ENCODE data around the gene ATP6V0B. TPM values are rescaled to one million over a fixed set of nuclear protein-coding genes. Genes with fewer than 3 reads are reported as not detected.

ATP6V0B gene
- total and polyA plus RNA-seq, 10 of the 15 experiments (the other 5 are each of a cell fraction or from before 2014, with no cell fraction given), result 65.3 to 250 (median 144) TPM

DNA sequence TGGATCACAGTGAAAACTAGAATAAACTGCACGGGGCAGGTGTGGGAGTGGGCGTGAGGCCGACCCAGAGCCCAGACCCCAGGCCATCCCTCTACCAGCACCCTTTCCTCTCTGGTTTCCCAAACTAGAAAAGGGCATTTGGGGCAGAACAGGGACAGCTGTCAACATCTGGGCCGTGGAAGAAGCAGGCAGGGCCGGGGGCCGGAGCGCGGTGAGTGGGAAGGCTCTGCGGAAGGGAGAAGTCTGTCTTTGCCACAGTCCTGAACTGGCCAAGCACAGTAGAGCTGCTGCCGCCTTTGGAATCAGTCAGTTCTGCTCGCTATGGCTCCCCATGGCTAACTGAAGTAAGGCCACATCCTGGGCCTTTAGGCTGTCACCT, 23.2 kb downstream of the ATP6V0B start:
- RAD21 ChIA-PET (ENCODE audit: unreplicated experiment), result no interaction called here
- Histone ChIP-seq H3K4me2 (ENCODE audit: control insufficient read depth, insufficient read depth) (no peak overlapping the region), H3K9ac (ENCODE audit: control insufficient read depth, insufficient read depth, low read length) (no peak overlapping the region), H3K27me3 (replicated peaks in 1 of 2; ENCODE audit: control insufficient read depth in 2 of 2, insufficient read depth in 2 of 2, low read length in 1 of 2) (no peaks in the 10 kb centered on the region), H2AFZ (ENCODE audit: control insufficient read depth, low read depth, low read length) (no peak overlapping the region), H3K4me1 (ENCODE audit: control insufficient read depth, insufficient read depth, low read length) (peaks cover 4% of the 10 kb centered on the region; the same call in 1 of the 2 replicates), H3K9me3 (replicated peaks; ENCODE audit: control insufficient read depth, insufficient read depth, low read length) (no peaks in the 10 kb centered on the region), H3K79me2 (ENCODE audit: control insufficient read depth, insufficient read depth, low read length) (no peaks in the 10 kb centered on the region), H4K20me1 (ENCODE audit: control insufficient read depth, insufficient read depth) (no peaks in the 10 kb centered on the region), H3K4me3 (no peak overlapping the region), H3K36me3 (ENCODE audit: control insufficient read depth in 2 of 2, insufficient read depth in 2 of 2, low read length in 1 of 2) (no peaks in the 10 kb centered on the region), H3K27ac (ENCODE audit: control insufficient read depth, insufficient read depth) (no peak overlapping the region)
- in situ Hi-C loops (cut with MboI) (no loop called here), intact Hi-C loops (cut with micrococcal nuclease; ENCODE audit: unreplicated experiment) (no loop called here)
- no peak for ATAC-seq
- SMC1A ChIA-PET (ENCODE audit: uncharacterized antibody, unreplicated experiment), result no interaction called here
- POLR2A ChIA-PET, result interaction anchor here (0.7 kb wide), 1 partner anchor 47 kb away, joined by 3 read pairs; no protein-coding TSS in a partner anchor
- CTCF ChIA-PET, result no interaction called here
- DNase-seq (ENCODE audit: low read depth, low spot score), result no peak
- FAIRE-seq, result no peak
- 62% methylated on average over 11 of the region's 11 CpGs for WGBS (ENCODE audit: insufficient coverage, insufficient replicate concordance, low lambda C conversion rate, missing lambda C conversion rate)
- BruUV-seq (replicated peaks), result no TSS peak
- no peak for TF ChIP-seq POLR2AphosphoS2 (IDR thresholded peaks at IDR 0.05; ENCODE audit: low read depth, low read length)
- TF ChIP-seq, protein P1, sequence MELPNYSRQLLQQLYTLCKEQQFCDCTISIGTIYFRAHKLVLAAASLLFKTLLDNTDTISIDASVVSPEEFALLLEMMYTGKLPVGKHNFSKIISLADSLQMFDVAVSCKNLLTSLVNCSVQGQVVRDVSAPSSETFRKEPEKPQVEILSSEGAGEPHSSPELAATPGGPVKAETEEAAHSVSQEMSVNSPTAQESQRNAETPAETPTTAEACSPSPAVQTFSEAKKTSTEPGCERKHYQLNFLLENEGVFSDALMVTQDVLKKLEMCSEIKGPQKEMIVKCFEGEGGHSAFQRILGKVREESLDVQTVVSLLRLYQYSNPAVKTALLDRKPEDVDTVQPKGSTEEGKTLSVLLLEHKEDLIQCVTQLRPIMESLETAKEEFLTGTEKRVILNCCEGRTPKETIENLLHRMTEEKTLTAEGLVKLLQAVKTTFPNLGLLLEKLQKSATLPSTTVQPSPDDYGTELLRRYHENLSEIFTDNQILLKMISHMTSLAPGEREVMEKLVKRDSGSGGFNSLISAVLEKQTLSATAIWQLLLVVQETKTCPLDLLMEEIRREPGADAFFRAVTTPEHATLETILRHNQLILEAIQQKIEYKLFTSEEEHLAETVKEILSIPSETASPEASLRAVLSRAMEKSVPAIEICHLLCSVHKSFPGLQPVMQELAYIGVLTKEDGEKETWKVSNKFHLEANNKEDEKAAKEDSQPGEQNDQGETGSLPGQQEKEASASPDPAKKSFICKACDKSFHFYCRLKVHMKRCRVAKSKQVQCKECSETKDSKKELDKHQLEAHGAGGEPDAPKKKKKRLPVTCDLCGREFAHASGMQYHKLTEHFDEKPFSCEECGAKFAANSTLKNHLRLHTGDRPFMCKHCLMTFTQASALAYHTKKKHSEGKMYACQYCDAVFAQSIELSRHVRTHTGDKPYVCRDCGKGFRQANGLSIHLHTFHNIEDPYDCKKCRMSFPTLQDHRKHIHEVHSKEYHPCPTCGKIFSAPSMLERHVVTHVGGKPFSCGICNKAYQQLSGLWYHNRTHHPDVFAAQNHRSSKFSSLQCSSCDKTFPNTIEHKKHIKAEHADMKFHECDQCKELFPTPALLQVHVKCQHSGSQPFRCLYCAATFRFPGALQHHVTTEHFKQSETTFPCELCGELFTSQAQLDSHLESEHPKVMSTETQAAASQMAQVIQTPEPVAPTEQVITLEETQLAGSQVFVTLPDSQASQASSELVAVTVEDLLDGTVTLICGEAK (IDR thresholded peaks at IDR 0.05; ENCODE audit: borderline replicate concordance), result no peak
- TF ChIP-seq TAF1 (IDR thresholded peaks at IDR 0.05; ENCODE audit: borderline replicate concordance, low read depth, low read length), result no peak
- no peak for TF ChIP-seq PAX5 (IDR thresholded peaks at IDR 0.05; ENCODE audit: borderline replicate concordance, low read depth, low read length)
- no peak for TF ChIP-seq ASH2L (IDR thresholded peaks at IDR 0.05; ENCODE audit: borderline replicate concordance, low read depth)
- TF ChIP-seq, protein P2, sequence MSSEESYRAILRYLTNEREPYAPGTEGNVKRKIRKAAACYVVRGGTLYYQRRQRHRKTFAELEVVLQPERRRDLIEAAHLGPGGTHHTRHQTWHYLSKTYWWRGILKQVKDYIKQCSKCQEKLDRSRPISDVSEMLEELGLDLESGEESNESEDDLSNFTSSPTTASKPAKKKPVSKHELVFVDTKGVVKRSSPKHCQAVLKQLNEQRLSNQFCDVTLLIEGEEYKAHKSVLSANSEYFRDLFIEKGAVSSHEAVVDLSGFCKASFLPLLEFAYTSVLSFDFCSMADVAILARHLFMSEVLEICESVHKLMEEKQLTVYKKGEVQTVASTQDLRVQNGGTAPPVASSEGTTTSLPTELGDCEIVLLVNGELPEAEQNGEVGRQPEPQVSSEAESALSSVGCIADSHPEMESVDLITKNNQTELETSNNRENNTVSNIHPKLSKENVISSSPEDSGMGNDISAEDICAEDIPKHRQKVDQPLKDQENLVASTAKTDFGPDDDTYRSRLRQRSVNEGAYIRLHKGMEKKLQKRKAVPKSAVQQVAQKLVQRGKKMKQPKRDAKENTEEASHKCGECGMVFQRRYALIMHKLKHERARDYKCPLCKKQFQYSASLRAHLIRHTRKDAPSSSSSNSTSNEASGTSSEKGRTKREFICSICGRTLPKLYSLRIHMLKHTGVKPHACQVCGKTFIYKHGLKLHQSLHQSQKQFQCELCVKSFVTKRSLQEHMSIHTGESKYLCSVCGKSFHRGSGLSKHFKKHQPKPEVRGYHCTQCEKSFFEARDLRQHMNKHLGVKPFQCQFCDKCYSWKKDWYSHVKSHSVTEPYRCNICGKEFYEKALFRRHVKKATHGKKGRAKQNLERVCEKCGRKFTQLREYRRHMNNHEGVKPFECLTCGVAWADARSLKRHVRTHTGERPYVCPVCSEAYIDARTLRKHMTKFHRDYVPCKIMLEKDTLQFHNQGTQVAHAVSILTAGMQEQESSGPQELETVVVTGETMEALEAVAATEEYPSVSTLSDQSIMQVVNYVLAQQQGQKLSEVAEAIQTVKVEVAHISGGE (CRISPR knock-in tag; IDR thresholded peaks at IDR 0.05), result no peak
- TF ChIP-seq SIX5 (IDR thresholded peaks at IDR 0.05; ENCODE audit: low read depth, low read length, severe bottlenecking), result no peak
- TF ChIP-seq RBBP5 (conservative IDR thresholded peaks at IDR 0.05), result no peak
- TF ChIP-seq NFXL1 (IDR thresholded peaks at IDR 0.05; ENCODE audit: borderline replicate concordance), result no peak
- TF ChIP-seq, protein P3, sequence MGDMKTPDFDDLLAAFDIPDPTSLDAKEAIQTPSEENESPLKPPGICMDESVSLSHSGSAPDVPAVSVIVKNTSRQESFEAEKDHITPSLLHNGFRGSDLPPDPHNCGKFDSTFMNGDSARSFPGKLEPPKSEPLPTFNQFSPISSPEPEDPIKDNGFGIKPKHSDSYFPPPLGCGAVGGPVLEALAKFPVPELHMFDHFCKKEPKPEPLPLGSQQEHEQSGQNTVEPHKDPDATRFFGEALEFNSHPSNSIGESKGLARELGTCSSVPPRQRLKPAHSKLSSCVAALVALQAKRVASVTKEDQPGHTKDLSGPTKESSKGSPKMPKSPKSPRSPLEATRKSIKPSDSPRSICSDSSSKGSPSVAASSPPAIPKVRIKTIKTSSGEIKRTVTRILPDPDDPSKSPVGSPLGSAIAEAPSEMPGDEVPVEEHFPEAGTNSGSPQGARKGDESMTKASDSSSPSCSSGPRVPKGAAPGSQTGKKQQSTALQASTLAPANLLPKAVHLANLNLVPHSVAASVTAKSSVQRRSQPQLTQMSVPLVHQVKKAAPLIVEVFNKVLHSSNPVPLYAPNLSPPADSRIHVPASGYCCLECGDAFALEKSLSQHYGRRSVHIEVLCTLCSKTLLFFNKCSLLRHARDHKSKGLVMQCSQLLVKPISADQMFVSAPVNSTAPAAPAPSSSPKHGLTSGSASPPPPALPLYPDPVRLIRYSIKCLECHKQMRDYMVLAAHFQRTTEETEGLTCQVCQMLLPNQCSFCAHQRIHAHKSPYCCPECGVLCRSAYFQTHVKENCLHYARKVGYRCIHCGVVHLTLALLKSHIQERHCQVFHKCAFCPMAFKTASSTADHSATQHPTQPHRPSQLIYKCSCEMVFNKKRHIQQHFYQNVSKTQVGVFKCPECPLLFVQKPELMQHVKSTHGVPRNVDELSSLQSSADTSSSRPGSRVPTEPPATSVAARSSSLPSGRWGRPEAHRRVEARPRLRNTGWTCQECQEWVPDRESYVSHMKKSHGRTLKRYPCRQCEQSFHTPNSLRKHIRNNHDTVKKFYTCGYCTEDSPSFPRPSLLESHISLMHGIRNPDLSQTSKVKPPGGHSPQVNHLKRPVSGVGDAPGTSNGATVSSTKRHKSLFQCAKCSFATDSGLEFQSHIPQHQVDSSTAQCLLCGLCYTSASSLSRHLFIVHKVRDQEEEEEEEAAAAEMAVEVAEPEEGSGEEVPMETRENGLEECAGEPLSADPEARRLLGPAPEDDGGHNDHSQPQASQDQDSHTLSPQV (IDR thresholded peaks at IDR 0.05), result no peak

Measured in GM12878 (cell line).